ENCODE results near the gene COBLL1. TPM values are rescaled to one million over a fixed set of nuclear protein-coding genes. Genes with fewer than 3 reads are reported as not detected.
A peak's percentile ranks its signal among the peaks of the same experiment; 100 is the strongest.
"Not testable (repeated sequence)": the region's sequence is repeated elsewhere in the genome, so short reads cannot be mapped to it uniquely, and the experiment has no call there.

The COBLL1 gene
- total RNA-seq (2014; rRNA removed) = 2.0 and 4.0 TPM in 2 replicates
- 2.8 TPM for polyA plus RNA-seq (2012)

- peak; percentile 49 for DNase-seq (ENCODE audit: low read depth)
These were observed at the start of gene COBLL1 for GRCh38 chr2:164841719-164842623. TSS of gene COBLL1 (minus strand) at chr2:164841823. CDS start at chr2:164841196, 627 bp downstream.

- peak; percentile 35 for DNase-seq (ENCODE audit: low read depth)
These were observed 48.9 kb upstream of the COBLL1 start for GRCh38 chr2:164890544-164890943.

DNA sequence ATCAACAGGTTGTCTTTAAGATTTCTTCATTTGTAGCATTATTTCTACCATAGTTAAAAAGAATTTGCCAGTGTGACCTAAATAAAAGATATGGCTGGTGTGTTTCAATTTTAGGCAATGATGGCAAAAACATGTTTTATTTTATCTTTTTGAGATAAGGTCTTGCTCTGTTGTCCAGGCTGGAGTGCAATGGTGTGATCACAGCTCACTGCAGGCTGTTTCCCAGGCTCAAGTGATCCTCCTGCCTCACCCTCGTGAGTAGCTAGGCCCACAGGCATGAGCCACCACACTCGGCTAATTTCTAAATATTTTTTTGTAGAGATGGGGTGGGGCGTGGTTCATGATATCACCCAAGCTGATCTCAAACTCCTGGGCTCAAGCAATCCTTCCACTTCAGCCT, 47.0 kb upstream of the COBLL1 start:
- DNase-seq (ENCODE audit: low read depth) = no peak

- no peak for DNase-seq (ENCODE audit: low read depth)
These were observed 46.0 kb upstream of the COBLL1 start for GRCh38 chr2:164887434-164888144.

GRCh38 chr2:164882276-164882675, 40.7 kb upstream of the COBLL1 start:
- DNase-seq (ENCODE audit: low read depth) = no peak

DNA sequence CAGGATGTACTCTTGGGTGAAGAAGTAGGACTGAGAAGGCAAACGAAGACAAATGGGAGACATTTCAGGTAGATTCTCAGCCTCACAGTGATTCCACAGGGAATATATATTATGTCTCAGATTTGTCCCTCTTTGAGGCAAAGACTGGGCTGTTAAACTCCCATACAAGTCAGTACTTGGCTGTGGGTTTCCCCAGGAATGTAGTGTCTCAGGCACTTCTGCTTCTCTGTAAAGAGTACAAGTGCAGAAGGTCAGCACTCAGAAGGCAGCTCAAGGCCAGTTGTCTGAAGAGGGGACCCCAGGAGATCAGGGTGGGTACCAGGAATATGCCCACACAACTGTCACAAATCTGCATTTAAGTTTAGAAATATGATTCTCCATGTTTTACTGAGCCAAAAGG, 39.9 kb upstream of the COBLL1 start:
- DNase-seq (ENCODE audit: low read depth) = no peak

GRCh38 chr2:164879901-164880535, 38.4 kb upstream of the COBLL1 start:
- DNase-seq (ENCODE audit: low read depth) = no peak

GRCh38 chr2:164877927-164878326, 36.3 kb upstream of the COBLL1 start:
- no peak for DNase-seq (ENCODE audit: low read depth)

DNA sequence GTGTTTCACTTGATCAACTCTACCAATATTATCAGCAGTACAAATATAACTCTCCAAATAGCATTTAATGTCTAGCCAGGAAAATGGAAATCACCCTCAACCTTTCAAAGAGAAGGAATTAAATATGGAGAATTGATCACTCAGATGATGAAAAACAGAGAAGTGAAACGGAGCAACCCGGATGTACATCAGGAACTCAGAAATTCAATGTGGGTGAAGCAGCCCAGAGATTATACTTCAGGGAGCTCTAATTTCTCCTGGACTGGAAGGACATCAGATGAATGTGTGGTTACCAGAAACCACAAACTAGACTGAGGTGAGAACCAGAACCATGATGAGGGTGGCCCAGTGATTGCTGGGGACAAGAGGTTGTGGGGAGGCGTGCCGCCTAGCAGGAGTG, 35.5 kb upstream of the COBLL1 start:
- DNase-seq (ENCODE audit: low read depth) = no peak

DNA sequence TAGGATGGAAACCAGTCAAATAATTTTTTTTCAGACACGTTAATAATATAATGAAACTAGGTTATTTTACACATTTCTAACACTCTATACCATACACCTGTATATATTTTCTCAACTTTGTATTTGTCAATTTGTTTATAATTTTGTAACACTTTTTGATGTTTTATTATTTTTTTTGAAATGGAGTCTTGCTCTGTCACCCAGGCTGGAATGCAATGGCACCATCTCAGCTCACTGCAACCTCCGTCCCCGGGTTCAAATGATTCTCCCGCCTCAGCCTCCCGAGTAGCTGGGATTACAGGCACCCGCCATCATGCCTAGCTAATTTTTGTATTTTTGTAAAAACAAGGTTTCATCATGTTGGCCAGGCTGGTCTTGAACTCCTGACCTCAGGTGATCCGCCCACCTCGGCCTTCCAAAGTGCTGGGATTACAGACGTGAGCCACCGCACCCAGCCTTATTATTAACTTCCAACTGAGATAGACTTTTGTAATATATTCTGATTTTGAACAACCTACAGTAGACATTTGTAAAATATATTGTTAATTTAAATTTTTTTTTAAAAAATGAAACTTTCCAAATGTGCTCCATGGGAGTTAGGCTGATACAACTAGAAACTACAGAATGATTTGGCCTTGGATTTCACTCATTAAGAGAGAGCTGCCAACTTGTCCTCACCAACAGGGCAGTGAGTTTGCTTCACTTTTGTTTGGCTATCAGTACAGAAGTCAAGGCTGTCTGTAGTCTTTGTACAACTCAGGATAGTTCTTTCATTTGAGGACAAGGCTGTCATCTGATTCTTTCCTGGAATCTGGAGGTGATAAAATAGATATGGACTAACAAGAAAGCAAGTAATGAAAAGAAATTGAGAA, 33.9 kb upstream of the COBLL1 start:
- no peak for DNase-seq (ENCODE audit: low read depth)

GRCh38 chr2:164873210-164873908, 31.7 kb upstream of the COBLL1 start:
- no peak for DNase-seq (ENCODE audit: low read depth)

DNA sequence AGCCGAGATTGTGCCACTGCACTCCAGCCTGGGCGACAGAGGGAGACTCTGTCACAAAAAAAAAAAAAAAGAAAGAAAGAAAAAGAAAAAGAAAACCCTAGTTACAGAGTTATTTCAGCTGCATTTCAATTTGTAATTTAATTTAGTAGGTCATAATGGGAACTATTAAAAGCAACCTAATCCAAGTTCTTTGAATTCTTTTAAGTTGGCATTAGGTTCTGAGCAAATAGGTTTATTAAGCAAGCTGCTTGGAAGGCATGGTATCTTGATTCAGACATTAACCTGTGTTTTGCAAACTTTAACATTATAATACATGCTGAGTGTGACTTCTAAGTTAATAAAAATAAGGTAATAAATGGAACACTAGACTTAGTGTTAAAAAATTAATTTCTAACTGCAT, 29.8 kb upstream of the COBLL1 start:
- DNase-seq (ENCODE audit: low read depth) = no peak

DNA sequence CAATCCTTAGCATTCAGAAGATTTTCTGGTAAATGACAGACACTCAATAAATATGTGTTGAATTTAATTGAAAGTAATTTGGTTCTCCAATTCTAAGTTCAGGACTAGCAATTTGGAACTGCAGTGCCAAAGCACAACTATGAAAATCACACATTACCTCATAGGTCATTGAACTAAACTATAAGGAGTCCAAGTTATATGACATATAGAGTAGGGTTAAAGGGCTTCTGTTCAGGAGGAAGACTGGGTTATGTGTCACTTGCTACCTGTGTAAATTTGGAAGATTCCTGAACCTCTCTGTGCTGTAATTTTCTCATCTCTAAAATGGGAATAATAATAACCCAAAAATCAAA, 27.8 kb upstream of the COBLL1 start:
- DNase-seq (ENCODE audit: low read depth) = no peak

GRCh38 chr2:164868563-164869419, 27.2 kb upstream of the COBLL1 start:
- DNase-seq (ENCODE audit: low read depth) = no peak

- no peak for DNase-seq (ENCODE audit: low read depth)
These were observed 26.3 kb upstream of the COBLL1 start for GRCh38 chr2:164867779-164868397.

- DNase-seq (ENCODE audit: low read depth) = not testable (repeated sequence)
These were observed 24.8 kb upstream of the COBLL1 start for GRCh38 chr2:164866381-164866780.

DNA sequence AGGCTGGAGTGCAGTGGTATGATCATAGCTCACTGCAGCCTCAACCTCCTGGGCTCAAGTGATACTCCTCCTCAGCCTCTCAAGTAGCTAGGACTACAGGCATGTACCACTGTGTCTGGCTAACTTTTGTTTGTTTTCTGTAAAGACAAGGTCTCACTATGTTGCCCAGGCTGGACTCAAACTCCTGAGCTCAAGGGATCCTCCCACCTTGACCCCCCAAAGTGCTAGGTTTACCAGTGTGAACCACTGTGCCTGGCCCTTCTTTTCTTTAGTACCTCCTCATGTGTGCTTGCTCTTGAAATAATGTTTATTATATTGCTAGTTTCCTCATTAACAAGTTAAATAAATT, 19.0 kb upstream of the COBLL1 start:
- no peak for DNase-seq (ENCODE audit: low read depth)

- DNase-seq (ENCODE audit: low read depth) = not testable (repeated sequence)
These were observed 18.5 kb upstream of the COBLL1 start for GRCh38 chr2:164859906-164860693.
